Tongue (tissue), 2 donors: Measurements from ENCODE around the gene SUPT6H. TPM values are rescaled to one million over a fixed set of nuclear protein-coding genes. Genes with fewer than 3 reads are reported as not detected.
A peak's percentile ranks its signal among the peaks of the same experiment; 100 is the strongest.

Experiments used
- DNase-seq: peaks from one replicate; pipeline ENCODE4 v3.0.0-alpha.2; 2015
- total RNA-seq: library from RNA; depleted of rRNA; stranded (reverse); fragments of >200 nt; gene quantifications from one replicate; pipeline ENCODE4 v1.2.3, GENCODE V29; 2014

SUPT6H gene
- total RNA-seq, result 51.7 TPM

GRCh38 chr17:28661635-28662526 lies at the start of gene SUPT6H, which contains the start of gene SDF2:
Gene SUPT6H (plus strand): TSS chr17:28662205. CDS start chr17:28673402, 11,197 bp downstream.
Gene SDF2 (minus strand): TSS chr17:28661906. CDS start chr17:28661876, 30 bp downstream.
- peak; percentile 97 for DNase-seq

GRCh38 chr17:28612531-28612930 lies 49.5 kb upstream of the SUPT6H start:
- DNase-seq, result no peak

GRCh38 chr17:28612936-28613872 lies 48.8 kb upstream of the SUPT6H start:
- DNase-seq, result peak; percentile 54

- DNase-seq, result no peak
Observed at GRCh38 chr17:28613931-28614381, 48.0 kb upstream of the SUPT6H start, which contains the start of gene RSKR. Gene RSKR (minus strand): TSS chr17:28614185. CDS start chr17:28614161, 24 bp downstream.

- no peak for DNase-seq
Observed at GRCh38 chr17:28615260-28615940, 46.6 kb upstream of the SUPT6H start.

GRCh38 chr17:28616281-28616680 lies 45.7 kb upstream of the SUPT6H start:
- no peak for DNase-seq

GRCh38 chr17:28618464-28618863 lies 43.5 kb upstream of the SUPT6H start:
- no peak for DNase-seq

- DNase-seq, result no peak
Observed at GRCh38 chr17:28620010-28620409, 42.0 kb upstream of the SUPT6H start.

GRCh38 chr17:28622186-28622585 lies 39.8 kb upstream of the SUPT6H start:
- no peak for DNase-seq

GRCh38 chr17:28623696-28624095 lies 38.3 kb upstream of the SUPT6H start:
- no peak for DNase-seq

- DNase-seq, result no peak
Observed at GRCh38 chr17:28624148-28624547, 37.9 kb upstream of the SUPT6H start.

GRCh38 chr17:28626818-28627217 lies 35.2 kb upstream of the SUPT6H start:
- DNase-seq, result no peak

GRCh38 chr17:28634206-28634865 lies 27.7 kb upstream of the SUPT6H start:
- DNase-seq, result peak; percentile 41

GRCh38 chr17:28635506-28635905 lies 26.5 kb upstream of the SUPT6H start:
- DNase-seq, result no peak

- DNase-seq, result no peak
Observed at GRCh38 chr17:28641579-28641978, 20.4 kb upstream of the SUPT6H start.

GRCh38 chr17:28643983-28644786 lies 17.8 kb upstream of the SUPT6H start:
- DNase-seq, result peak; percentile 54

- DNase-seq, result peak; percentile 98
Observed at GRCh38 chr17:28644787-28645575, 17.0 kb upstream of the SUPT6H start, which contains the start of gene BLTP2. Gene BLTP2 (minus strand): TSS chr17:28645158. CDS start chr17:28645056, 102 bp downstream.

- no peak for DNase-seq
Observed at GRCh38 chr17:28645576-28645939, 16.4 kb upstream of the SUPT6H start.

- DNase-seq, result no peak
Observed at GRCh38 chr17:28646039-28646754, 15.8 kb upstream of the SUPT6H start.
